WTC11 (cell line): ENCODE measurements around the gene ARHGAP30. TPM values are rescaled to one million over a fixed set of nuclear protein-coding genes. Genes with fewer than 3 reads are reported as not detected.
A peak's percentile ranks its signal among the peaks of the same experiment; 100 is the strongest.

Source experiments
- ATAC-seq: fragments of 200-7000 bp; cut with Tn5 transposase; 2 replicates; pipeline ENCODE4 v1.10.0; 2021; ENCODE audit warnings: mild to moderate bottlenecking, moderate library complexity
- CTCF ChIA-PET: fragments of 300-600 bp; sonication (Branson Sonifier 250); formaldehyde crosslinking; loops from one replicate; lab custom pipeline; 2021; ENCODE audit warnings: antibody characterized with exemption; lab: Charles Lee
- POLR2A ChIA-PET: fragments of 350-600 bp; sonication (Branson Sonifier 250); formaldehyde crosslinking; loops from one replicate; lab custom pipeline; 2021; ENCODE audit warnings: antibody characterized with exemption; lab: Charles Lee
- DNase-seq: peaks from one replicate; pipeline ENCODE4 v3.0.0; 2021; ENCODE audit warnings: low spot score
- H3K27ac Mint-ChIP-seq: 2 replicates; pipeline ENCODE4 v1.8.0; 2021; ENCODE audit warnings: mixed read lengths
- H3K27me3 Mint-ChIP-seq: 2 replicates; pipeline ENCODE4 v1.8.0; 2021; ENCODE audit warnings: low read depth, mild to moderate bottlenecking, moderate library complexity, mixed read lengths
- H3K36me3 Mint-ChIP-seq: 2 replicates; pipeline ENCODE4 v1.8.0; 2021; ENCODE audit warnings: mixed read lengths
- H3K4me1 Mint-ChIP-seq: 2 replicates; pipeline ENCODE4 v1.8.0; 2022; ENCODE audit warnings: mixed read lengths
- H3K4me3 Mint-ChIP-seq: 2 replicates; pipeline ENCODE4 v1.8.0; 2021; ENCODE audit warnings: mild to moderate bottlenecking, moderate library complexity, mixed read lengths
- H3K9me3 Mint-ChIP-seq: 2 replicates; pipeline ENCODE4 v1.8.0; 2021; ENCODE audit warnings: mixed read lengths
- ATF1 ChIP-seq: sonication (generic); formaldehyde crosslinking; IDR thresholded peaks from 2 replicates; pipeline ENCODE4 v1.8.1; 2023; ENCODE audit warnings: mild to moderate bottlenecking, moderate library complexity, missing genetic modification reagents
- CREM ChIP-seq: sonication (generic); formaldehyde crosslinking; IDR thresholded peaks from 2 replicates; pipeline ENCODE4 v1.8.1; 2022; ENCODE audit warnings: mild to moderate bottlenecking, missing genetic modification reagents, moderate library complexity
- ELF4 ChIP-seq: sonication (generic); formaldehyde crosslinking; IDR thresholded peaks from 2 replicates; pipeline ENCODE4 v1.8.1; 2022; ENCODE audit warnings: low read depth, mild to moderate bottlenecking, moderate library complexity, missing genetic modification reagents
- EMX1 ChIP-seq: fragments of 250-450 bp; sonication (Bioruptor Pico); IDR thresholded peaks from 2 replicates; pipeline ENCODE4 v1.8.0; 2021; ENCODE audit warnings: mild to moderate bottlenecking
- ETV6 ChIP-seq: sonication (generic); formaldehyde crosslinking; IDR thresholded peaks from 2 replicates; pipeline ENCODE4 v1.8.1; 2022; ENCODE audit warnings: mild to moderate bottlenecking, missing genetic modification reagents
- GABPB1 ChIP-seq: sonication (generic); formaldehyde crosslinking; IDR thresholded peaks from 2 replicates; pipeline ENCODE4 v1.8.1; 2023; ENCODE audit warnings: mild to moderate bottlenecking, missing genetic modification reagents
- KAT7 ChIP-seq: sonication (generic); formaldehyde crosslinking; IDR thresholded peaks from 2 replicates; pipeline ENCODE4 v1.8.1; 2023; ENCODE audit warnings: missing genetic modification reagents, mild to moderate bottlenecking, borderline replicate concordance
- NFE2L1 ChIP-seq: sonication (generic); formaldehyde crosslinking; IDR thresholded peaks from 2 replicates; pipeline ENCODE4 v1.8.1; 2023; ENCODE audit warnings: missing genetic modification reagents
- PRRX2 ChIP-seq: fragments of 250-450 bp; sonication (Bioruptor Pico); IDR thresholded peaks from 2 replicates; pipeline ENCODE4 v1.8.0; 2021; ENCODE audit warnings: mild to moderate bottlenecking
- SMAD3 ChIP-seq: sonication (generic); formaldehyde crosslinking; IDR thresholded peaks from 2 replicates; pipeline ENCODE4 v1.8.0; 2022; ENCODE audit warnings: missing genetic modification reagents, mild to moderate bottlenecking, borderline replicate concordance
- SP1 ChIP-seq: sonication (generic); formaldehyde crosslinking; conservative IDR thresholded peaks from 2 replicates; pipeline ENCODE4 v1.8.1; 2022; ENCODE audit warnings: missing genetic modification reagents
- TCF7 ChIP-seq: sonication (generic); formaldehyde crosslinking; IDR thresholded peaks from 2 replicates; pipeline ENCODE4 v1.8.0; 2022; ENCODE audit warnings: mild to moderate bottlenecking, low read depth, missing genetic modification reagents, moderate library complexity
- TEAD1 ChIP-seq: sonication (generic); formaldehyde crosslinking; IDR thresholded peaks from 2 replicates; pipeline ENCODE4 v1.8.0; 2022; ENCODE audit warnings: mild to moderate bottlenecking, missing genetic modification reagents
- ZBTB21 ChIP-seq: sonication (generic); formaldehyde crosslinking; IDR thresholded peaks from 2 replicates; pipeline ENCODE4 v1.8.1; 2023; ENCODE audit warnings: mild to moderate bottlenecking, missing genetic modification reagents, borderline replicate concordance
- ZNF232 ChIP-seq: sonication (generic); formaldehyde crosslinking; IDR thresholded peaks from 2 replicates; pipeline ENCODE4 v1.8.0; 2022; ENCODE audit warnings: mild to moderate bottlenecking, missing genetic modification reagents
- ZNF263 ChIP-seq: sonication (generic); formaldehyde crosslinking; IDR thresholded peaks from 2 replicates; pipeline ENCODE4 v1.8.1; 2022; ENCODE audit warnings: low read depth, mild to moderate bottlenecking, moderate library complexity, missing genetic modification reagents
- ZNF317 ChIP-seq: sonication (generic); formaldehyde crosslinking; IDR thresholded peaks from 2 replicates; pipeline ENCODE4 v1.8.1; 2023; ENCODE audit warnings: low read depth, mild to moderate bottlenecking, moderate library complexity, missing genetic modification reagents, borderline replicate concordance
- ZNF396 ChIP-seq: fragments of 250-450 bp; sonication (Bioruptor Pico); IDR thresholded peaks from 2 replicates; pipeline ENCODE4 v1.8.0; 2021; ENCODE audit warnings: mild to moderate bottlenecking, moderate library complexity, borderline replicate concordance
- total RNA-seq: library from RNA; stranded (reverse); gene quantifications from 3 replicates; pipeline ENCODE4 v1.2.3, GENCODE V29; 2021
- TF ChIP-seq, protein P1 (sequence below): sonication (generic); formaldehyde crosslinking; IDR thresholded peaks from 2 replicates; pipeline ENCODE4 v1.8.0; 2022; ENCODE audit warnings: mild to moderate bottlenecking, missing genetic modification reagents
- TF ChIP-seq, protein P2 (sequence below): fragments of 250-450 bp; sonication (Bioruptor Pico); IDR thresholded peaks from 2 replicates; pipeline ENCODE4 v2.1.2; 2022; ENCODE audit warnings: mild to moderate bottlenecking, moderate library complexity
- TF ChIP-seq, protein P3 (sequence below): fragments of 250-450 bp; sonication (Bioruptor Pico); IDR thresholded peaks from 2 replicates; pipeline ENCODE4 v1.8.0; 2021; ENCODE audit warnings: mild to moderate bottlenecking
- TF ChIP-seq, protein P4 (sequence below): sonication (generic); formaldehyde crosslinking; IDR thresholded peaks from 2 replicates; pipeline ENCODE4 v1.8.0; 2022; ENCODE audit warnings: mild to moderate bottlenecking, missing genetic modification reagents
- TF ChIP-seq, protein P5 (sequence below): sonication (generic); formaldehyde crosslinking; IDR thresholded peaks from 2 replicates; pipeline ENCODE4 v1.8.0; 2023; ENCODE audit warnings: missing genetic modification reagents

The ARHGAP30 gene
- total RNA-seq, 1 experiment from 2014 or later, result 0.52 TPM

DNA sequence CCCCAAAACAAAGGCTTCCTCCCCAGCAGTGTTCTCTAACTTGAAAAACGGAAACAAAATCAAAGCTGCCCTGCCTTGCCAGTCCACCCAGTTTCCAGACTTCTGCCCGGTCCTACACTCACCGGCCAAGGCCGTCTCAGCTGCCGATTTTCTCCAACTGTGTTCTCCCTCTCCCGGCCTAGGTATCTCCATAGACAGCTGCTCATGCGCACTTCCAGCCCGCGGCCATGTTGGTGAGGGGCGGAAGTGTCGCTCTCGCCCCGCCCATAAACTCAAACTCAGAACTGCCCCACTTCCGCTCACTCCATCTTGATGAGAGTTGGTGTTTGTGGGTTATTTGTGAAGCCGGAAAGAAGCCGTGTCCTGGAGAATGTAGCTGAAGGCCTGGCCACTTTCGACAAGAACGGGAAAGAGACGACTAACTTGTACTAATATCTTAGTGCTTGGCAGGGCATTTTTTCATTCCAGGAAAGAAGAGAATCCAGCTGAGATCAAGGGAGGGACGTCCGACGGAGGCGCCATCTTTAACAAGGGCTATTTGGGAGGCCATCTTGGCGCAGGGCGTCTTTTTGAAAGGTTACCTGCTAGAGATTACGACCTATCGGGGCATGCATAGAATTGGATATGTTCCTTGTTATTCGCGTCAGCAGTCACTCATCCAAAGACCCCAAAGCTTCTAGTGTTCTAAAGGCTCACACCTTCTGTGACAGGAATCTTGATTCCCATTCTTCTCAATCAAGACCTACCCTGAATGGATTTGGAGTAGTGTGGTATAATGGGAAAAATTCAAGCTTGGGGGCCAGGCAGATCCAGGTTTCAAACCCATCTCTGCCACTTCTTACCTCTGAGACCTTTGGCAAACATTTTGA lies 23.7 kb downstream of the ARHGAP30 start, which contains the start of gene USF1:
TSS of gene USF1 (minus strand) at position 242 of the 869 bp plus-strand sequence. CDS start 2,702 bp downstream, outside the sequence.
- ChIA-PET CTCF (interaction anchor here (0.8 to 2.7 kb wide), 13 partner anchors 9 to 266 kb away, joined by 3 to 26 read pairs (median 6); partner anchors contain the start of genes ADAMTS4, F11R, ITLN2 and KLHDC9), POLR2A (interaction anchor here (0.5 to 3.0 kb wide), 9 partner anchors 23 to 86 kb away, joined by 3 to 24 read pairs (median 7); partner anchors contain the start of genes ARHGAP30, DEDD, F11R and NIT1)
- peaks cover 24% of the 10 kb centered on the region for H3K4me1 Mint-ChIP-seq
- ATAC-seq (peak; percentile 77), DNase-seq (peak; percentile 92)
- H3K27ac Mint-ChIP-seq, result peak within 1 kb of the TSS; percentile 100
- H3K4me3 Mint-ChIP-seq, result peak within 1 kb of the TSS; percentile 97
- peaks cover 40% of the 10 kb centered on the region for H3K36me3 Mint-ChIP-seq
- peaks cover 38% of the 10 kb centered on the region for H3K27me3 Mint-ChIP-seq
- TF ChIP-seq, protein P1, sequence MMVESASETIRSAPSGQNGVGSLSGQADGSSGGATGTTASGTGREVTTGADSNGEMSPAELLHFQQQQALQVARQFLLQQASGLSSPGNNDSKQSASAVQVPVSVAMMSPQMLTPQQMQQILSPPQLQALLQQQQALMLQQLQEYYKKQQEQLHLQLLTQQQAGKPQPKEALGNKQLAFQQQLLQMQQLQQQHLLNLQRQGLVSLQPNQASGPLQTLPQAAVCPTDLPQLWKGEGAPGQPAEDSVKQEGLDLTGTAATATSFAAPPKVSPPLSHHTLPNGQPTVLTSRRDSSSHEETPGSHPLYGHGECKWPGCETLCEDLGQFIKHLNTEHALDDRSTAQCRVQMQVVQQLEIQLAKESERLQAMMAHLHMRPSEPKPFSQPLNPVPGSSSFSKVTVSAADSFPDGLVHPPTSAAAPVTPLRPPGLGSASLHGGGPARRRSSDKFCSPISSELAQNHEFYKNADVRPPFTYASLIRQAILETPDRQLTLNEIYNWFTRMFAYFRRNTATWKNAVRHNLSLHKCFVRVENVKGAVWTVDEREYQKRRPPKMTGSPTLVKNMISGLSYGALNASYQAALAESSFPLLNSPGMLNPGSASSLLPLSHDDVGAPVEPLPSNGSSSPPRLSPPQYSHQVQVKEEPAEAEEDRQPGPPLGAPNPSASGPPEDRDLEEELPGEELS (CRISPR knock-in tag), result peak; percentile 57; the same call in 1 of the 2 replicates
- 0 out of 2 replicates have a peak, but pooled peaks have one; percentile 17 for TF ChIP-seq NFE2L1 (CRISPR knock-in tag)
- TF ChIP-seq ZNF232, result peak; percentile 48; the same call in 1 of the 2 replicates
- TF ChIP-seq, protein P2, sequence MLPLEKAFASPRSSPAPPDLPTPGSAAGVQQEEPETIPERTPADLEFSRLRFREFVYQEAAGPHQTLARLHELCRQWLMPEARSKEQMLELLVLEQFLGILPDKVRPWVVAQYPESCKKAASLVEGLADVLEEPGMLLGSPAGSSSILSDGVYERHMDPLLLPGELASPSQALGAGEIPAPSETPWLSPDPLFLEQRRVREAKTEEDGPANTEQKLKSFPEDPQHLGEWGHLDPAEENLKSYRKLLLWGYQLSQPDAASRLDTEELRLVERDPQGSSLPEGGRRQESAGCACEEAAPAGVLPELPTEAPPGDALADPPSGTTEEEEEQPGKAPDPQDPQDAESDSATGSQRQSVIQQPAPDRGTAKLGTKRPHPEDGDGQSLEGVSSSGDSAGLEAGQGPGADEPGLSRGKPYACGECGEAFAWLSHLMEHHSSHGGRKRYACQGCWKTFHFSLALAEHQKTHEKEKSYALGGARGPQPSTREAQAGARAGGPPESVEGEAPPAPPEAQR (CRISPR knock-in tag), result 0 out of 2 replicates have a peak, but pooled peaks have one; percentile 46
- TF ChIP-seq, protein P3, sequence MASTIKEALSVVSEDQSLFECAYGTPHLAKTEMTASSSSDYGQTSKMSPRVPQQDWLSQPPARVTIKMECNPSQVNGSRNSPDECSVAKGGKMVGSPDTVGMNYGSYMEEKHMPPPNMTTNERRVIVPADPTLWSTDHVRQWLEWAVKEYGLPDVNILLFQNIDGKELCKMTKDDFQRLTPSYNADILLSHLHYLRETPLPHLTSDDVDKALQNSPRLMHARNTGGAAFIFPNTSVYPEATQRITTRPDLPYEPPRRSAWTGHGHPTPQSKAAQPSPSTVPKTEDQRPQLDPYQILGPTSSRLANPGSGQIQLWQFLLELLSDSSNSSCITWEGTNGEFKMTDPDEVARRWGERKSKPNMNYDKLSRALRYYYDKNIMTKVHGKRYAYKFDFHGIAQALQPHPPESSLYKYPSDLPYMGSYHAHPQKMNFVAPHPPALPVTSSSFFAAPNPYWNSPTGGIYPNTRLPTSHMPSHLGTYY (CRISPR knock-in tag), result peak; percentile 25; the same call in 1 of the 2 replicates
- TF ChIP-seq ELF4 (CRISPR knock-in tag), result no peak
- TF ChIP-seq, protein P4, sequence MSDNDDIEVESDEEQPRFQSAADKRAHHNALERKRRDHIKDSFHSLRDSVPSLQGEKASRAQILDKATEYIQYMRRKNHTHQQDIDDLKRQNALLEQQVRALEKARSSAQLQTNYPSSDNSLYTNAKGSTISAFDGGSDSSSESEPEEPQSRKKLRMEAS (CRISPR knock-in tag), result peak; percentile 56
- peak; percentile 94 for TF ChIP-seq SP1 (CRISPR knock-in tag)
- 0 out of 2 replicates have a peak, but pooled peaks have one; percentile 17 for TF ChIP-seq PRRX2 (CRISPR knock-in tag)
- peak; percentile 13; the same call in 1 of the 2 replicates for TF ChIP-seq GABPB1 (CRISPR knock-in tag)
- TF ChIP-seq ZBTB21, result no peak
- TF ChIP-seq EMX1 (CRISPR knock-in tag), result 0 out of 2 replicates have a peak, but pooled peaks have one; percentile 45
- peak; percentile 80; the same call in 1 of the 2 replicates for TF ChIP-seq SMAD3 (CRISPR knock-in tag)
- TF ChIP-seq TCF7 (CRISPR knock-in tag), result no peak
- TF ChIP-seq ZNF396 (CRISPR knock-in tag), result peak; percentile 70; the same call in 1 of the 2 replicates
- peak; percentile 39; the same call in 1 of the 2 replicates for TF ChIP-seq ETV6 (CRISPR knock-in tag)
- peaks cover 26% of the 10 kb centered on the region for H3K9me3 Mint-ChIP-seq

DNA sequence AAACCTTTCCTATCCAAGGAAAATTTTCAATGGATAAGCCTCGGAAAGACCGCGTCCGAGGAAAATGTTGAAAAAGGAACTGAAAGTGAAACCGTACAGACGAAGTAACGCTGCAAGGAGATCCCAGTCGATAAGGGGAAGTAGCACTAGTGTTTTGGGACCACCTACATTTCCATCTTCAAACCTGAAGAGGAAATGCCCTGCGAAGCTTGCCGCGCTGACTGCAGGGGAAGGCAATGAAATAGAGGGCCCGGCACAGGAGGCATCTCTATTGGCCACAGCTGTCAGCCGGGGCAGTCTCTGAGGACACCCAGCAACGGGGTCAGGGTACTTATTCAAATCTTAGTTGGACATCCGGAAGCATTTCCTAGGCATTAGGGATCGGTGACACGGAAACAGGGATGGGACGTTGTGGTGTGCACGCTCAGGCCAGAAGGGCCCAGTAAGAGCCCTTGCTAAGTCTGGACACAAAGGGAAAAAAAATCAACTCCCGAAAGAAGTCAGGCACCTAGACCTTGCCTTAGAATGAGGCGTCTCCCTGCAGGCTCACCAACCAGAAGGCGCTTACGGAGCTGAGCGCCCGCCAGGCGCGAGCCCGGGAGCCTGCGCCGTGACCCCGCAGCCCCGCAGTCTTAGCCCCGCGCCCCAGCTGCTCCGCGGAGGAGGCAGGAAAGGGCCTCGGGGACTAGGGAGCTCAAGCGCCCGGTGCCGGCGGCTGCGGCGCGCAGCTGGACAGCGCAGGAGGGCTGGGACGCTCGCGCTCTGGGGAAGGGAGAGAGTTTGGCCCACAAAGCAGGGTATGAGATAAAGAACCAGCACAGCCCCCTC lies 24.6 kb downstream of the ARHGAP30 start:
- TF ChIP-seq CREM (CRISPR knock-in tag) (0 out of 2 replicates have a peak, but pooled peaks have one; percentile 32), ZNF263 (CRISPR knock-in tag) (no peak), KAT7 (CRISPR knock-in tag) (no peak), TEAD1 (CRISPR knock-in tag) (0 out of 2 replicates have a peak, but pooled peaks have one; percentile 28), ATF1 (CRISPR knock-in tag) (no peak), ELF4 (CRISPR knock-in tag) (no peak), ZNF317 (CRISPR knock-in tag) (no peak)
- TF ChIP-seq, protein P5, sequence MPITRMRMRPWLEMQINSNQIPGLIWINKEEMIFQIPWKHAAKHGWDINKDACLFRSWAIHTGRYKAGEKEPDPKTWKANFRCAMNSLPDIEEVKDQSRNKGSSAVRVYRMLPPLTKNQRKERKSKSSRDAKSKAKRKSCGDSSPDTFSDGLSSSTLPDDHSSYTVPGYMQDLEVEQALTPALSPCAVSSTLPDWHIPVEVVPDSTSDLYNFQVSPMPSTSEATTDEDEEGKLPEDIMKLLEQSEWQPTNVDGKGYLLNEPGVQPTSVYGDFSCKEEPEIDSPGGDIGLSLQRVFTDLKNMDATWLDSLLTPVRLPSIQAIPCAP (CRISPR knock-in tag), result no peak
- Mint-ChIP-seq H3K27me3 (peaks cover 38% of the 10 kb centered on the region), H3K4me3 (peak overlapping the region; percentile 97), H3K36me3 (peaks cover 48% of the 10 kb centered on the region), H3K4me1 (peaks cover 24% of the 10 kb centered on the region), H3K27ac (peak overlapping the region; percentile 90), H3K9me3 (peaks cover 26% of the 10 kb centered on the region)
- ATAC-seq (peak; percentile 46), DNase-seq (peak; percentile 52)
- CTCF ChIA-PET, result interaction anchor here (0.6 to 2.7 kb wide), 16 partner anchors 10 to 265 kb away, joined by 3 to 26 read pairs (median 6); partner anchors contain the start of genes ADAMTS4, F11R, ITLN2 and KLHDC9
- POLR2A ChIA-PET, result interaction anchor here (0.5 to 3.0 kb wide), 9 partner anchors 24 to 87 kb away, joined by 3 to 24 read pairs (median 7); partner anchors contain the start of genes ARHGAP30, DEDD and F11R
